Measurements from ENCODE around the gene ZFYVE9. TPM values are rescaled to one million over a fixed set of nuclear protein-coding genes. Genes with fewer than 3 reads are reported as not detected.

The ZFYVE9 gene
- total RNA-seq, 4 donors from 2014 or later: 25.6 to 95.0 (median 48.3) TPM

- no peaks in the 10 kb centered on the region for H3K27me3 ChIP-seq
- intact Hi-C loops (cut with DNase I; ENCODE audit: low total_unique reads): no loop called here
- no peaks in the 10 kb centered on the region for H3K36me3 ChIP-seq
- DNase-seq: no peak
- H3K4me1 ChIP-seq: no peaks in the 10 kb centered on the region
- H3K4me3 ChIP-seq: no peak overlapping the region
- no peaks in the 10 kb centered on the region for H3K9me3 ChIP-seq
- TF ChIP-seq POLR2A (IDR thresholded peaks at IDR 0.05): no peak
- TF ChIP-seq, protein P1, sequence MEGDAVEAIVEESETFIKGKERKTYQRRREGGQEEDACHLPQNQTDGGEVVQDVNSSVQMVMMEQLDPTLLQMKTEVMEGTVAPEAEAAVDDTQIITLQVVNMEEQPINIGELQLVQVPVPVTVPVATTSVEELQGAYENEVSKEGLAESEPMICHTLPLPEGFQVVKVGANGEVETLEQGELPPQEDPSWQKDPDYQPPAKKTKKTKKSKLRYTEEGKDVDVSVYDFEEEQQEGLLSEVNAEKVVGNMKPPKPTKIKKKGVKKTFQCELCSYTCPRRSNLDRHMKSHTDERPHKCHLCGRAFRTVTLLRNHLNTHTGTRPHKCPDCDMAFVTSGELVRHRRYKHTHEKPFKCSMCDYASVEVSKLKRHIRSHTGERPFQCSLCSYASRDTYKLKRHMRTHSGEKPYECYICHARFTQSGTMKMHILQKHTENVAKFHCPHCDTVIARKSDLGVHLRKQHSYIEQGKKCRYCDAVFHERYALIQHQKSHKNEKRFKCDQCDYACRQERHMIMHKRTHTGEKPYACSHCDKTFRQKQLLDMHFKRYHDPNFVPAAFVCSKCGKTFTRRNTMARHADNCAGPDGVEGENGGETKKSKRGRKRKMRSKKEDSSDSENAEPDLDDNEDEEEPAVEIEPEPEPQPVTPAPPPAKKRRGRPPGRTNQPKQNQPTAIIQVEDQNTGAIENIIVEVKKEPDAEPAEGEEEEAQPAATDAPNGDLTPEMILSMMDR (IDR thresholded peaks at IDR 0.05): no peak
- no peak overlapping the region for H3K27ac ChIP-seq
Measured at GRCh38 chr1:52192024-52192423, 50.1 kb downstream of the ZFYVE9 start.

DNA sequence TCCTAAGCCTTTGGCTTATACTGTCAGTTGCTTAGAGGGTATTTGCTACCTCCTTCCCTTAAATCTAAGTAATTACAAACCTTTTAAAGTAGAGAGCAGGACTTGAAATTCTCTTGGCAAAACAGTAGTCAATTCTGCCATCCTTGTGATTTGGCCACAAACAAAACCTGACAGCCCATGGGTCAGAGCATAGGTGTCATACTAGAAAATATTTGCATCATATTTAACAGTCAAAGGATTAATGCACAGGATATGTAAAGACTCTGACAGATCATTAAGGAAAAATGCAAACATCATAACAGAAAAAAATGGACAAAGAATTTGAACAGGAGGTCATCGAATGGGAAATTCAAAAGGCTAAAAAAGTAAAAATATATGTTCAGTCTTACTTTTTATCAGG is 50.5 kb downstream of the ZFYVE9 start:
- intact Hi-C loops (cut with DNase I; ENCODE audit: low total_unique reads): no loop called here
- H3K4me1 ChIP-seq: no peaks in the 10 kb centered on the region
- no peaks in the 10 kb centered on the region for H3K36me3 ChIP-seq
- H3K27ac ChIP-seq: no peak overlapping the region
- TF ChIP-seq POLR2A (IDR thresholded peaks at IDR 0.05): no peak
- TF ChIP-seq, protein P1 (IDR thresholded peaks at IDR 0.05): no peak
- H3K4me3 ChIP-seq: no peak overlapping the region
- no peaks in the 10 kb centered on the region for H3K9me3 ChIP-seq
- DNase-seq: no peak
- no peaks in the 10 kb centered on the region for H3K27me3 ChIP-seq

- Histone ChIP-seq H3K36me3 (no peaks in the 10 kb centered on the region), H3K27ac (no peak overlapping the region), H3K9me3 (no peaks in the 10 kb centered on the region), H3K27me3 (no peaks in the 10 kb centered on the region), H3K4me3 (no peak overlapping the region), H3K4me1 (no peaks in the 10 kb centered on the region)
- no peak for DNase-seq
- no peak for TF ChIP-seq POLR2A (IDR thresholded peaks at IDR 0.05)
- TF ChIP-seq, protein P1 (IDR thresholded peaks at IDR 0.05): no peak
- intact Hi-C loops (cut with DNase I; ENCODE audit: low total_unique reads): no loop called here
Measured at GRCh38 chr1:52193985-52194384, 52.1 kb downstream of the ZFYVE9 start.

GRCh38 chr1:52195161-52195560 is 53.3 kb downstream of the ZFYVE9 start:
- no peaks in the 10 kb centered on the region for H3K36me3 ChIP-seq
- intact Hi-C loops (cut with DNase I; ENCODE audit: low total_unique reads): no loop called here
- no peak for DNase-seq
- no peak overlapping the region for H3K27ac ChIP-seq
- TF ChIP-seq, protein P1 (IDR thresholded peaks at IDR 0.05): no peak
- no peak for TF ChIP-seq POLR2A (IDR thresholded peaks at IDR 0.05)
- no peaks in the 10 kb centered on the region for H3K27me3 ChIP-seq
- H3K4me1 ChIP-seq: no peaks in the 10 kb centered on the region
- H3K9me3 ChIP-seq: peaks cover 0 to 2% of the 10 kb centered on the region in 2 donors
- H3K4me3 ChIP-seq: no peak overlapping the region

- H3K9me3 ChIP-seq: peaks cover 0 to 6% of the 10 kb centered on the region in 2 donors
- H3K27me3 ChIP-seq: no peaks in the 10 kb centered on the region
- no peaks in the 10 kb centered on the region for H3K36me3 ChIP-seq
- no peak for DNase-seq
- no peak overlapping the region for H3K27ac ChIP-seq
- no peak overlapping the region for H3K4me3 ChIP-seq
- H3K4me1 ChIP-seq: no peaks in the 10 kb centered on the region
- TF ChIP-seq, protein P1 (IDR thresholded peaks at IDR 0.05): no peak
- TF ChIP-seq POLR2A (IDR thresholded peaks at IDR 0.05): no peak
- intact Hi-C loops (cut with DNase I; ENCODE audit: low total_unique reads): no loop called here
Measured at GRCh38 chr1:52203935-52204625, 62.2 kb downstream of the ZFYVE9 start.
